GM21360 (cell line): ENCODE data around the gene CCDC150.
"Not testable (repeated sequence)": the region's sequence is repeated elsewhere in the genome, so short reads cannot be mapped to it uniquely, and the experiment has no call there.

Experiments
- ATAC-seq: cut with Tn5 transposase; IDR thresholded peaks from one replicate; pipeline ENCODE4 v1.9.1; 2021; ENCODE audit warnings: mild to moderate bottlenecking, moderate library complexity; ENCODE audit not compliant: unreplicated experiment

The CCDC150 gene

GRCh38 chr2:196630531-196630930 lies 9.0 kb upstream of the CCDC150 start:
- ATAC-seq: no peak

DNA sequence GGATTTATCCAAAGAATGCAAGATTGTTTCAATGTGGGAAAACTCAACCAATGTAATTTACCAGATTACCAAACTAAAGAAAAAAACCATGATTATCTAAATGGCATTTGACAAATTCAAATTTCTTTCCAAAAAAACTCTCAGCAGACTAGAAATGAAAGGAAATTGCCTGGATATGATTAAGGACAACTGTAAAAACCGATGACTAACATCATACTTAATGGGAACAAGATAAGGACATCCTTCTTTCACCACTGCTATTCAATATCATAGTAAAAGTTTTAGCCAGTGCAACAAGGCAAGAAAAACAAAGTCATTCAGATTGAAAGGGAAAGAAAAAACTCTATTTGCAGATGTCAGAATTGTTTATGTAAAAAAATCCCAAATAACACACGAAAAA lies 4.4 kb upstream of the CCDC150 start:
- no peak for ATAC-seq

DNA sequence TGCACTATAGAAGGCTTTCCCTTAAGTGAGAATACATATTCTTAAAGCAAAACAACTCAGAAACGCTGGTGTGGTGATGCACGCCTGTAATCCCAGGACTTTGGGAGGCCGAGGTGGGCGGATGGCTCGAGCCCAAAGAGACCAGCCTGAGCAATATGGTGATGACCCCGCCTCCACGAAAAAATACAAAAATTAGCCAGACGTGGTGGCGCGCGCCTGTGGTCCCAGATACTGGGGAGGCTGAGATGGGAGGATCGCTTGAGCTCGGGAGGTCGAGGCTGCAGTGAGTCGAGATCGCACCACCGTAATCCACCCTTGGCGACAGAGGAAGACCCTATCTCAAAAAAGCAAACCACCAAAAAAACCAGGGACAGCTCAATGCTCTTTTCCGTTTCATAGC lies 750 bp upstream of the CCDC150 start:
- ATAC-seq: no peak

DNA sequence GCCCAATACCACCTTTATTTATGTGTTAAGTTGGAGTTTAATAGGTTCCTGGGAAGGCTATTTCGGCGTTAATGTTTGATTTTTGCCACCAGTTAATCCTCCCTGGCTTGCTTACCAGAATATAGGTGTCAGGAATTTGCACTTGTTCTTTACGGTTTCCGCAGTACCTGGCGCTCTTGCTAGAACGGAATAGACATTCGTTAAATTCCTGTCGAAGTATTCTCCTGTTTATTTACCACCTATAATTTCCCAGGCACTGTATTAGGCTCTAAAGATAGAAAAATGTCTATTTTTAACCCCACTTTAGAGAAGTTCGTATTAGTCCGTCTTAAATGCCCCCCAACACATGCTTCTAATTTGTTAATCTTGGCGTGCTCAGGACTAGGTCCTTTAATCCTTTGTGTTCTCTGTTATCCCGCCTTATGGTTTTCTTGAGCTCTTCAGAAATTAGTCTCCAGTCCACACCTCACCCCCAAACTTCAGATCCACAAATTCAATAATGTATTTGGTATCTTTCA lies 575 bp downstream of the CCDC150 start:
- ATAC-seq: no peak

GRCh38 chr2:196649202-196649601 lies 9.7 kb downstream of the CCDC150 start:
- ATAC-seq: no peak

DNA sequence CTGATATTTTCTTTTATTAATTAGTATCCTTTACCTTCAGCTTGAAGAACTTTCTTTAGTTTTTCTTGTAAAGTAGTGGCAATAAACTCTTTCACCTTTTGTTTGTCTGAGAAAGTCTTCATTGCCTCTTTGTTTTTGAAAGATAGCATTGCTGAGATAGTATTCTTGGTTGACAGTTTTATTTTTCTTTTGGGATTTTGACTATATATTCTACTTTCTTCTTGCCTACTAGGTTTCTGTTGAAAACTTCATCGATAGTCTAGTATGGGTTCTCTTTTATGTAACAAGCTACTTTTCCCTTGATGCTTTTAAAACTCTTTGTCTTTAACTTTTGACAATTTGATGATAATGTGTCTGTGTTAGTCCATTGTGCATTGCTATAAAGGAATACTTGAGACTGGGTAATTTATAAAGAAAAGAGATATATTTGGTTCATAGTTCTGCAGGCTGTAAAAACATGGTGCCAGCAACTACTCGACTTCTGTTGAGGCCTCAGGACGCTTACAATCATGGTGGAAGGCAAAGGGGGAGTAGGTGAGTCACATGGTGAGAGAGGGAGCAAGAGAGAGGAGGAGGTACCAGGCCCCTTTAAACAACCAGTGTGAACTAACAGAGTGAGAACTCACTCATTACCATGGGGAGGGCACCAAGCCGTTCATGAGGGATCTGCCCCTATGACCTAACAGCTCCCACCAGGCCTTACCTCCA lies 12.0 kb downstream of the CCDC150 start:
- no peak for ATAC-seq

- ATAC-seq: no peak
Observed at GRCh38 chr2:196652869-196653268, 13.4 kb downstream of the CCDC150 start.

DNA sequence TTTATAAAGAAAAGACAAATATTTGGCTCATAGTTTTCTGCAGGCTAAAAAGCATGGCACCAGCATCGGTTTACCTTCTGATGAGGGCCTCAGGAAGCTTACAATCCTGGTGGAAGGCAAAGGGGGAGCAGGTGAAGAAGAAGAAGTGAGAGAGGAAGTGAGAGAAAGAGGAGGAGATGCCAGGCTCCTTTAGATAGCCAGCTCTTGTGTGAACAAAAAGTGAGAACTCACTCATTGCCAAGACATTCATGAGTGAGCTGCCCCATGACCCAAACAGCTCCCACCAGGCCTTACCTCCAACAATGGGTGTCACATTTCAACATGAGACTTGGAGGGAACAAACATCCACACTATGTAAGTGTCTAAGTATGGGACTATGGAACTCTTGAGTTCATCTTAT lies 14.3 kb downstream of the CCDC150 start:
- ATAC-seq: no peak

DNA sequence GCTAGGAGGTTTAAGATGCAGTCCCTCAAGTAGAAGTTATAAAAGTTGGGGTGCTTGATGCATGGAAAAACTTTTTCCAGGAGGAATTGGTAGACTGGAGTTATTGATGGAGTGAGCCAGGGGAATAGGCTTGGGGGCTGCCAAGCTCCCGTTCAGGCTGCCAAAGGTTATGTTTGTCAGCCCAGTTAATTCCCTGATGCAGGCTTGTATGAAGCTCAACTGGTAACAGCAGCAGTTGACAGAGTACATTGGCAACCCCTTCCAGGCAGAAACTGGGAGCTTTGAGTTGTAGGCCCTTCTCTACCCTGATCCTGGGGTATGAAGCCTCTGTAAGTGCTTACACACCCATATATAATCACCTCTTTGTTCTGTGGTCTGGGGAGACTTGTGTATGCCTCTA lies 16.2 kb downstream of the CCDC150 start:
- no peak for ATAC-seq

- ATAC-seq: no peak
Observed at GRCh38 chr2:196657333-196657732, 17.8 kb downstream of the CCDC150 start.

GRCh38 chr2:196659844-196660243 lies 20.3 kb downstream of the CCDC150 start:
- ATAC-seq: no peak

DNA sequence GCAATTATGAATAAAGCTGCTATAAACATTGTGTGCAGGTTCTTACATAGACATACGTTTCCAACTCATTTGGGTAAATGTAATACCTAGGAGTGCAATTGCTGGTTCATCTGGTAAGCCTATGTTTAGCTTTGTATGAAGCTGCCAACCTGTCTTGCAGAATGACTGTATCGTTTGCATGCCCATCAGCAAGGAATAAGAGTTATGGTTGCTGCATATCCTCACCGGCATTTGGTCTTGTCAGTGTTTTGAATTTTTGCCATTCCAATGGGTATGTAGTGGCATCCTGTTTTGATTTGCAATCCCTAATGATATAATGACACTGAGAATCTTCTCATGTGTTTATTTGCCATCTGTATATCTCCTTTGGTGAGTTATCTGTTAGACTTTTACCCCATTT lies 20.7 kb downstream of the CCDC150 start:
- no peak for ATAC-seq

DNA sequence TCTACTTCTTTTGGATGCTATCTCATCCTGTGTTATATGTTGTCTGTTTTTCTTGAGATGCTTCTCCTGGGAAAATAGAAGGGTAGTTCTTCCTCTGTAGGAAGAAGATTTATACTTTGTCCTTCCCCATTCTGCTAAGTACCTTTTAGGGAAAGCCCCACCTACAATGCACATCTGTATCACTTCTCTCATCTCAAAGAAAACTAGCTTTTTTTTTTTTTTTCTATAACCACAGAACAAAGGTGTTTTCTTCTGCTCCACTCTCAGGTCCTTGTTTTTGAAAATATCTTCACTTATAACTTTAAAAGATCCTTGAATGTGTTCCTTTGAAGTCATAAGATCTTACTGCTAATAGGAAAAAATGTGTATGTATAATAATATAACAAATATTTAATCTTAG lies 30.8 kb downstream of the CCDC150 start:
- no peak for ATAC-seq

DNA sequence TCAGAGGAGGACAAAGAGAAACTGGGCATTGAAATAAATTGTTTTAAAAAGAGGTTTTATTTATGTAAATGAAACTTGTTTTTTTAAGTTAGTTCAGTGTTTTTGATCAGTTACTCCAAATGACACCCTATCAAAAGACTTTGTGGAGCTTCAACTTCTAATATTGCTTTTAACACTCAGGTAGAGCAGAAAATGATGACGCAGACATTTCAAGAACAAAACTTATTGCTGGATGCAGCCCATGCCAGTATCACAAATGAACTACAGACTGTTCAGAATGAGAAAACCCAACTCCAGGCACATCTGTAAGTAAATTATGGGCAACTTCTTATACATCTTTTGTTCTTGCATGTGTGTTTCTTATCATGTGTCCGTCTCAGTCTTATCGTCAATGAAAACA lies 36.4 kb downstream of the CCDC150 start:
- no peak for ATAC-seq

- no peak for ATAC-seq
Observed at GRCh38 chr2:196677404-196677803, 37.9 kb downstream of the CCDC150 start.

DNA sequence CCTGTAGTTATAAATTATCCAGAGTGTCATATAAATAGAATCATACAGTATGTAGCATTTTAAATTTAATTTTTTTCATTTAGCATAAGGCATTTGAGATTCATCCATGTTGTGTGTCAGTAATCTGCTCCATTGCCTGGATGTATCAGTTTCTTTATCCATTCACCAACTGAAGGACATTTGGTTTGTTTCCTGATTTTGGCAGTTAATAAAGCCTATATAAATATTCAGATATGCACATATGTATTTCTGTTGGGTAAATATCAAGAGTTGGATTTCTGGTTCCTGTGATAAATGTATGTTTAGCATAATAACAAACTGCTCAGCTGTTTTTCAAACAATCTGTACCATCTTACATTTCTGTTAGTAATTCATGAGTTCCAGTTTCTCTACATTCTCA lies 39.9 kb downstream of the CCDC150 start:
- no peak for ATAC-seq

- ATAC-seq: no peak
Observed at GRCh38 chr2:196681510-196681909, 42.0 kb downstream of the CCDC150 start.

DNA sequence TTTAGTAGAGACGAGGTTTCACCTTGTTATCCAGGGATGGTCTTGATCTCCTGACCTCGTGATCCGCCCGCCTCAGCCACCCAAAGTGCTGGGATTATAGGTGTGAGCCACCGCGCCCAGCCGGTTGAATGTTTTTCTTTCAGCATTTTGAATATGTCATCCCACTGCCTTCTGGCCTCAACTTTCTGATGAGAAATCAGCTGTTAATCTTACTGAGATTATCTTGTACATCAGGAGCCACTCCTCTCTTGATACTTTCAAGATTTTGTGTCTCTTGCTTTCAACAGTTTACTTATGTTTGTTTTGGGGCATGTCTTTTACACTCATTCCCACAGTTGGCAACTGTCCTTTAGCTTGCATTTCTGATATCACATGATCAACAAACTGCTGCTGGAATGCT lies 46.3 kb downstream of the CCDC150 start:
- ATAC-seq: no peak

GRCh38 chr2:196686737-196687136 lies 47.2 kb downstream of the CCDC150 start:
- not testable (repeated sequence) for ATAC-seq

DNA sequence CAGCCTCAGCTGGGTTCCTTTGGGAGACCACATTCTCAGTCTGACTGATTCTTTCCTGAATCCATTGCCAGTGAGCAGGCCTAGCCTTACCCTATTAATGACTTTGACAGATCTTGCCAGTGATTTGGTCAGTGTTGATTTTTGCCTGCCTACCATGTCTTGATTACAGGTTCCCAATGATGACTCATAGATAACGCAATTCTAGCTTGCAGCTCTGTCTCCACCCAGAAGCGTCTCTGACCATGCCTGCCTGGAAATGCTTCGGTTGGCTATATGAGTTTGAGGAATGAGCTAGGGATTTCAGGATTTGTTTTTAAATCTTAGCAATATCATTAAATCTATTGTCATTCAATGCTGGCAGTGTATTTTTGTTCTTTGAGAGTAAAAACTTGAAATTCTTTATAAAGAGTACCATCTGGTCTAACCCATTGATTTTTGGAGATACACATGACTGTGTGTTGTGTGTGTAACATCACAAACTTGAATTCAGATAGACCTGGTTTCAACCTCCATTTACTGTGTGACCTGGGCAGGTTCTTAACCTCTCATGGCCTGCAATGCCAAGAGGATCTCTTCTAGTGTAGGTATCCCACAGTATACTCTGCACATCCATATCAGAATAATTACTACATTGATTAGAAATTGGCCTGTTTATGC lies 57.0 kb downstream of the CCDC150 start:
- no peak for ATAC-seq

DNA sequence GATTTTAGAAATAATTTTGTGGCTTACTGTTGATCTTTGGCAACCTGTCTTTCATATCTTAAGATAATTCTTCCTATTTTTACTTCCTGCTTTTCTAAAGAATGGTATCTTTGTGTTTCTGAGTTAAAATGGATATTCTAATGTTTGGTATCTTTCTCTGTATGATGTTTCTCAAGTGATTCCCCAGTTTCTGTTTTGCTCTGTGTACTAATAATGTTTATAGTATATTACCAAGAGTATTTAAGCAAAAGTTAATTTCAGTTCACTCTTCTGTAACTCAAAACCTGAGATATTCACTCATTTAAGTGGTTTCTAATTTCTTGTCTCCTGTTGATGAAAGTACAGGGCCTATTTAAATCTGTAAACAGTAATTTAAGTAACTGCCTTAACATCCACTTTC lies 58.3 kb downstream of the CCDC150 start:
- ATAC-seq: no peak

DNA sequence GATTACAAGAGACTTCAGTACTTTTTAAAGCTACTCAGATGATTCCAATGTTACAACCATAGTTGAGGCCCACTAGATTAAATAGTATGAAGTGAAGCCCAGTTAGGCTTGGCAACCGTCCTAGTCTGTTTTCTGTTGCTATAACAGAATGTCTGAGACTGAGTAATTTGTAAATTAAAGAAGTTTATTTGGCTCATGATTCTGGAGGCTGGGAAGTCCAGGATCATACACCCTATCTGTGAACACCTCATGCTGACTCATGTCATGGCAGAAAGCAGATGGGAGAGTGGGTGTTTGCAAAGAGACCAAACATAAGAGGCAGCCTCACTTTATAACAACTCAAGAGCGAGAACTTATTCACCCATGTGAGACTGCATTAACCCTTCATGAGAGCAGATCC lies 63.1 kb downstream of the CCDC150 start:
- ATAC-seq: no peak

GRCh38 chr2:196703695-196704094 lies 64.2 kb downstream of the CCDC150 start:
- ATAC-seq: no peak
